HepG2 (cell line): Measurements from ENCODE around the gene ZNF384. TPM values are rescaled to one million over a fixed set of nuclear protein-coding genes. Genes with fewer than 3 reads are reported as not detected.

Experiments used
- HNRNPL ChIP-seq: fragments of 200-400 bp; formaldehyde crosslinking; IDR thresholded peaks from 2 replicates; pipeline ENCODE4 v1.6.1; 2017; ENCODE audit warnings: mild to moderate bottlenecking, low read depth, low read length
- IRX3 ChIP-seq: sonication (generic); formaldehyde crosslinking; IDR thresholded peaks from 2 replicates; pipeline ENCODE4 v1.8.1; 2023; ENCODE audit warnings: mild to moderate bottlenecking, low read depth, missing genetic modification reagents, borderline replicate concordance
- MAFG ChIP-seq: sonication (generic); formaldehyde crosslinking; IDR thresholded peaks from 2 replicates; pipeline ENCODE4 v1.5.1; 2020; ENCODE audit warnings: mild to moderate bottlenecking, missing genetic modification reagents
- MAZ ChIP-seq, 2 experiments: sonication (generic) in 1 of 2; formaldehyde crosslinking in 1 of 2; IDR thresholded peaks; 2 replicates each; pipeline versions ENCODE4 v1.5.0 to v1.6.1; 2012 to 2020; ENCODE audit warnings: low read depth in 2 of 2, mild to moderate bottlenecking in 2 of 2, borderline replicate concordance in 1 of 2, improper control_type of control experiment in 1 of 2, low read length in 1 of 2, missing genetic modification reagents in 1 of 2, moderate library complexity in 1 of 2
- PAWR ChIP-seq: sonication (generic); formaldehyde crosslinking; IDR thresholded peaks from 2 replicates; pipeline ENCODE4 v1.4.0; 2020; ENCODE audit warnings: missing genetic modification reagents, mild to moderate bottlenecking, borderline replicate concordance
- ZNF639 ChIP-seq: conservative IDR thresholded peaks from 2 replicates; pipeline ENCODE4 v1.6.1; 2018; ENCODE audit warnings: missing genetic modification reagents
- ZNF713 ChIP-seq: sonication (generic); formaldehyde crosslinking; IDR thresholded peaks from 2 replicates; pipeline ENCODE4 v1.4.0; 2020; ENCODE audit warnings: mild to moderate bottlenecking, missing genetic modification reagents
- ZNF724P ChIP-seq: sonication (generic); formaldehyde crosslinking; IDR thresholded peaks from 2 replicates; pipeline ENCODE4 v1.8.0; 2022; ENCODE audit warnings: missing genetic modification reagents, borderline replicate concordance
- ZNF792 ChIP-seq: IDR thresholded peaks from 2 replicates; pipeline ENCODE4 v1.6.1; 2016
- polyA plus RNA-seq, 8 experiments: library from polyadenylated mRNA; depleted of rRNA in 3 of 8; stranded (reverse) in 7 of 8; unstranded in 1 of 8; fragments of >200 nt; fragmentation: Illumina TruSeq in 4 of 8; extraction: Trizol in 4 of 8; gene quantifications; 2 replicates each; pipeline versions ENCODE4 v1.2.1 to v1.2.3, GENCODE V29; 2011 to 2016; ENCODE audit warnings: low read depth in 4 of 8, missing spikeins in 1 of 8, mixed read lengths in 1 of 8; ENCODE audit not compliant: insufficient read depth in 1 of 8
- total RNA-seq, 5 experiments: library from RNA; depleted of rRNA; stranded (reverse); fragments of >200 nt; fragmentation: Illumina TruSeq; extraction: Trizol; gene quantifications; 2 replicates each; pipeline ENCODE4 v1.2.3, GENCODE V29; 2016; ENCODE audit warnings: low read depth in 1 of 5
- TF ChIP-seq, protein P1 (sequence below): sonication (generic); formaldehyde crosslinking; IDR thresholded peaks from 2 replicates; pipeline ENCODE4 v1.5.0; 2020; ENCODE audit warnings: mild to moderate bottlenecking, missing genetic modification reagents
- TF ChIP-seq, protein P2 (sequence below): sonication (generic); formaldehyde crosslinking; IDR thresholded peaks from 2 replicates; pipeline ENCODE4 v1.4.0; 2020; ENCODE audit warnings: mild to moderate bottlenecking, missing genetic modification reagents
- TF ChIP-seq, protein P3 (sequence below): sonication (generic); formaldehyde crosslinking; IDR thresholded peaks from 2 replicates; pipeline ENCODE4 v1.4.0; 2020; ENCODE audit warnings: mild to moderate bottlenecking, low read depth, missing genetic modification reagents
- TF ChIP-seq, protein P4 (sequence below): IDR thresholded peaks from 2 replicates; pipeline ENCODE4 v1.6.1; 2016; ENCODE audit warnings: mild to moderate bottlenecking
- TF ChIP-seq, protein P5 (sequence below): sonication (generic); formaldehyde crosslinking; IDR thresholded peaks from 2 replicates; pipeline ENCODE4 v1.8.0; 2022; ENCODE audit warnings: missing genetic modification reagents, mild to moderate bottlenecking, moderate library complexity, borderline replicate concordance

ZNF384 gene
- total and polyA plus RNA-seq, 2 of the 13 experiments (the other 11 are each of a cell fraction or from before 2014, with no cell fraction given): 23.6 to 55.3 TPM

- TF ChIP-seq, protein P1, sequence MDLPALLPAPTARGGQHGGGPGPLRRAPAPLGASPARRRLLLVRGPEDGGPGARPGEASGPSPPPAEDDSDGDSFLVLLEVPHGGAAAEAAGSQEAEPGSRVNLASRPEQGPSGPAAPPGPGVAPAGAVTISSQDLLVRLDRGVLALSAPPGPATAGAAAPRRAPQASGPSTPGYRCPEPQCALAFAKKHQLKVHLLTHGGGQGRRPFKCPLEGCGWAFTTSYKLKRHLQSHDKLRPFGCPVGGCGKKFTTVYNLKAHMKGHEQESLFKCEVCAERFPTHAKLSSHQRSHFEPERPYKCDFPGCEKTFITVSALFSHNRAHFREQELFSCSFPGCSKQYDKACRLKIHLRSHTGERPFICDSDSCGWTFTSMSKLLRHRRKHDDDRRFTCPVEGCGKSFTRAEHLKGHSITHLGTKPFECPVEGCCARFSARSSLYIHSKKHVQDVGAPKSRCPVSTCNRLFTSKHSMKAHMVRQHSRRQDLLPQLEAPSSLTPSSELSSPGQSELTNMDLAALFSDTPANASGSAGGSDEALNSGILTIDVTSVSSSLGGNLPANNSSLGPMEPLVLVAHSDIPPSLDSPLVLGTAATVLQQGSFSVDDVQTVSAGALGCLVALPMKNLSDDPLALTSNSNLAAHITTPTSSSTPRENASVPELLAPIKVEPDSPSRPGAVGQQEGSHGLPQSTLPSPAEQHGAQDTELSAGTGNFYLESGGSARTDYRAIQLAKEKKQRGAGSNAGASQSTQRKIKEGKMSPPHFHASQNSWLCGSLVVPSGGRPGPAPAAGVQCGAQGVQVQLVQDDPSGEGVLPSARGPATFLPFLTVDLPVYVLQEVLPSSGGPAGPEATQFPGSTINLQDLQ (CRISPR knock-in tag): peak; percentile 83; the same call in 1 of the 2 replicates
- no peak for TF ChIP-seq PAWR (CRISPR knock-in tag)
- TF ChIP-seq ZNF639 (CRISPR knock-in tag): peak; percentile 95
- TF ChIP-seq HNRNPL: 0 out of 2 replicates have a peak, but pooled peaks have one; percentile 61
- TF ChIP-seq ZNF724P (CRISPR knock-in tag): peak; percentile 98
- TF ChIP-seq IRX3 (CRISPR knock-in tag): peak; percentile 81; the same call in 1 of the 2 replicates
- TF ChIP-seq ZNF713 (CRISPR knock-in tag): no peak
- TF ChIP-seq MAFG: no peak
- TF ChIP-seq, protein P2, sequence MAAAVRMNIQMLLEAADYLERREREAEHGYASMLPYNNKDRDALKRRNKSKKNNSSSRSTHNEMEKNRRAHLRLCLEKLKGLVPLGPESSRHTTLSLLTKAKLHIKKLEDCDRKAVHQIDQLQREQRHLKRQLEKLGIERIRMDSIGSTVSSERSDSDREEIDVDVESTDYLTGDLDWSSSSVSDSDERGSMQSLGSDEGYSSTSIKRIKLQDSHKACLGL: peak; percentile 98
- TF ChIP-seq, protein P3, sequence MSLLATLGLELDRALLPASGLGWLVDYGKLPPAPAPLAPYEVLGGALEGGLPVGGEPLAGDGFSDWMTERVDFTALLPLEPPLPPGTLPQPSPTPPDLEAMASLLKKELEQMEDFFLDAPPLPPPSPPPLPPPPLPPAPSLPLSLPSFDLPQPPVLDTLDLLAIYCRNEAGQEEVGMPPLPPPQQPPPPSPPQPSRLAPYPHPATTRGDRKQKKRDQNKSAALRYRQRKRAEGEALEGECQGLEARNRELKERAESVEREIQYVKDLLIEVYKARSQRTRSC (CRISPR knock-in tag): peak; percentile 60; the same call in 1 of the 2 replicates
- peak; percentile 82 for TF ChIP-seq ZNF792 (CRISPR knock-in tag)
- TF ChIP-seq, protein P4, sequence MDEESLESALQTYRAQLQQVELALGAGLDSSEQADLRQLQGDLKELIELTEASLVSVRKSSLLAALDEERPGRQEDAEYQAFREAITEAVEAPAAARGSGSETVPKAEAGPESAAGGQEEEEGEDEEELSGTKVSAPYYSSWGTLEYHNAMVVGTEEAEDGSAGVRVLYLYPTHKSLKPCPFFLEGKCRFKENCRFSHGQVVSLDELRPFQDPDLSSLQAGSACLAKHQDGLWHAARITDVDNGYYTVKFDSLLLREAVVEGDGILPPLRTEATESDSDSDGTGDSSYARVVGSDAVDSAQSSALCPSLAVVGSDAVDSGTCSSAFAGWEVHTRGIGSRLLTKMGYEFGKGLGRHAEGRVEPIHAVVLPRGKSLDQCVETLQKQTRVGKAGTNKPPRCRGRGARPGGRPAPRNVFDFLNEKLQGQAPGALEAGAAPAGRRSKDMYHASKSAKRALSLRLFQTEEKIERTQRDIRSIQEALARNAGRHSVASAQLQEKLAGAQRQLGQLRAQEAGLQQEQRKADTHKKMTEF (CRISPR knock-in tag): peak; percentile 95
- TF ChIP-seq, protein P5, sequence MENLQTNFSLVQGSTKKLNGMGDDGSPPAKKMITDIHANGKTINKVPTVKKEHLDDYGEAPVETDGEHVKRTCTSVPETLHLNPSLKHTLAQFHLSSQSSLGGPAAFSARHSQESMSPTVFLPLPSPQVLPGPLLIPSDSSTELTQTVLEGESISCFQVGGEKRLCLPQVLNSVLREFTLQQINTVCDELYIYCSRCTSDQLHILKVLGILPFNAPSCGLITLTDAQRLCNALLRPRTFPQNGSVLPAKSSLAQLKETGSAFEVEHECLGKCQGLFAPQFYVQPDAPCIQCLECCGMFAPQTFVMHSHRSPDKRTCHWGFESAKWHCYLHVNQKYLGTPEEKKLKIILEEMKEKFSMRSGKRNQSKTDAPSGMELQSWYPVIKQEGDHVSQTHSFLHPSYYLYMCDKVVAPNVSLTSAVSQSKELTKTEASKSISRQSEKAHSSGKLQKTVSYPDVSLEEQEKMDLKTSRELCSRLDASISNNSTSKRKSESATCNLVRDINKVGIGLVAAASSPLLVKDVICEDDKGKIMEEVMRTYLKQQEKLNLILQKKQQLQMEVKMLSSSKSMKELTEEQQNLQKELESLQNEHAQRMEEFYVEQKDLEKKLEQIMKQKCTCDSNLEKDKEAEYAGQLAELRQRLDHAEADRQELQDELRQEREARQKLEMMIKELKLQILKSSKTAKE (CRISPR knock-in tag): no peak
- TF ChIP-seq MAZ (IDR thresholded peaks at IDR 0.05; ENCODE audit: borderline replicate concordance, low read depth, low read length): peak; percentile 89; the same call in 1 of the 2 replicates
- TF ChIP-seq MAZ (CRISPR knock-in tag; IDR thresholded peaks at IDR 0.05; ENCODE audit: low read depth): peak; percentile 94
Measured at GRCh38 chr12:6723607-6724408, 34.6 kb upstream of the ZNF384 start, which contains the start of gene COPS7A (continued).
